OCI-LY7 (cell line): ENCODE measurements around the gene B4GALT4. TPM values are rescaled to one million over a fixed set of nuclear protein-coding genes. Genes with fewer than 3 reads are reported as not detected.

Source experiments
- BruUV-seq: library from RNA; stranded (reverse); fragments of 400-500 nt; replicated peaks from 2 replicates; lab custom pipeline; 2021; lab: Mats Ljungman, UMichigan
- CTCF ChIA-PET: fragments of 300-600 bp; sonication (Branson Sonifier 250); formaldehyde crosslinking; loops from one replicate; lab custom pipeline; 2022; ENCODE audit warnings: antibody characterized with exemption; ENCODE audit not compliant: unreplicated experiment; lab: Charles Lee
- POLR2A ChIA-PET: fragments of 300-600 bp; sonication (Branson Sonifier 250); formaldehyde crosslinking; loops from one replicate; lab custom pipeline; 2022; ENCODE audit warnings: antibody characterized with exemption; lab: Charles Lee
- DNase-seq: peaks from one replicate; pipeline ENCODE4 v3.0.0-alpha.2; 2015; ENCODE audit warnings: low spot score
- H2AFZ ChIP-seq: fragments of 200-600 bp; sonication (generic), shearing (Covaris generic); 2 replicates; pipeline ENCODE4 v1.6.1; 2014; ENCODE audit warnings: mild to moderate bottlenecking, antibody characterized with exemption, low read length, moderate library complexity
- H3K27ac ChIP-seq: fragments of 200-600 bp; sonication (generic); 2 replicates; pipeline ENCODE4 v1.5.1; 2014; ENCODE audit warnings: mixed run types, low read depth, mild to moderate bottlenecking, moderate library complexity, low read length, inconsistent platforms; ENCODE audit not compliant: poor library complexity, severe bottlenecking
- H3K36me3 ChIP-seq: fragments of 200-600 bp; sonication (generic); 2 replicates; pipeline ENCODE4 v1.6.1; 2014; ENCODE audit warnings: mild to moderate bottlenecking, antibody characterized with exemption, low read length, moderate library complexity, mixed read lengths; ENCODE audit not compliant: insufficient read depth
- H3K4me1 ChIP-seq: fragments of 200-600 bp; sonication (generic); 2 replicates; pipeline ENCODE4 v1.5.1; 2014; ENCODE audit warnings: mild to moderate bottlenecking, low read length; ENCODE audit not compliant: insufficient read depth, poor library complexity, severe bottlenecking
- H3K4me2 ChIP-seq: fragments of 200-600 bp; sonication (generic); 2 replicates; pipeline ENCODE4 v1.6.1; 2014; ENCODE audit warnings: mild to moderate bottlenecking, low read length
- H3K4me3 ChIP-seq: fragments of 200-600 bp; sonication (generic); 2 replicates; pipeline ENCODE4 v1.5.1; 2014; ENCODE audit warnings: mild to moderate bottlenecking, low read depth, low read length; ENCODE audit not compliant: poor library complexity, severe bottlenecking
- H3K79me2 ChIP-seq: fragments of 200-600 bp; sonication (generic); 2 replicates; pipeline ENCODE4 v1.6.1; 2016; ENCODE audit warnings: low read depth, mild to moderate bottlenecking, low read length, moderate library complexity, mixed read lengths; ENCODE audit not compliant: insufficient read depth
- H3K9me2 ChIP-seq: fragments of 200-600 bp; sonication (generic); 2 replicates; pipeline ENCODE4 v1.6.1; 2016; ENCODE audit warnings: mild to moderate bottlenecking, low read length, mixed read lengths; ENCODE audit not compliant: insufficient read depth
- H3K9me3 ChIP-seq: fragments of 200-600 bp; sonication (generic); 2 replicates; pipeline ENCODE4 v1.6.1; 2014; ENCODE audit warnings: mild to moderate bottlenecking, mixed run types, low read length, mixed read lengths
- H4K20me1 ChIP-seq: fragments of 200-600 bp; sonication (generic); 2 replicates; pipeline ENCODE4 v1.6.1; 2014; ENCODE audit warnings: mild to moderate bottlenecking, antibody characterized with exemption, low read length, moderate library complexity, mixed read lengths; ENCODE audit not compliant: insufficient read depth
- EZH2phosphoT487 ChIP-seq: fragments of 200-600 bp; sonication (generic); IDR thresholded peaks from 2 replicates; pipeline ENCODE4 v1.6.1; 2018; ENCODE audit warnings: low read depth, borderline replicate concordance, mild to moderate bottlenecking, mixed run types, antibody characterized with exemption, low read length, moderate library complexity, mixed read lengths
- intact Hi-C: fragments of 100-400 bp; cut with micrococcal nuclease; formaldehyde crosslinking; loops from one replicate; pipeline ENCODE4 v1.10.0; 2022; ENCODE audit not compliant: unreplicated experiment
- total RNA-seq, 2 experiments: library from RNA; depleted of rRNA in 1 of 2; stranded (reverse); fragments of >200 nt in 1 of 2; shearing (Covaris generic) in 1 of 2; gene quantifications; 2 replicates each; pipeline ENCODE4 v1.2.3, GENCODE V29; 2014 to 2022
- TF ChIP-seq, protein P1 (sequence below): fragments of 200-600 bp; sonication (generic); conservative IDR thresholded peaks from 2 replicates; pipeline ENCODE4 v1.5.1; 2014; ENCODE audit warnings: mild to moderate bottlenecking, antibody characterized with exemption, low read length, moderate library complexity, mixed read lengths

Gene B4GALT4
- total RNA-seq, 2 experiments from 2014 or later = 16.6 to 17.3 TPM

- Histone ChIP-seq H3K27ac (no peak overlapping the region), H3K4me1 (peaks cover 17% of the 10 kb centered on the region), H3K79me2 (no peaks in the 10 kb centered on the region), H3K36me3 (peaks cover 28% of the 10 kb centered on the region), H4K20me1 (no peaks in the 10 kb centered on the region), H3K4me3 (no peak overlapping the region), H3K9me3 (no peaks in the 10 kb centered on the region), H3K9me2 (no peaks in the 10 kb centered on the region), H3K4me2 (no peak overlapping the region), H2AFZ (no peak overlapping the region)
- POLR2A ChIA-PET = interaction anchor here (0.6 kb wide), 1 partner anchor 1642 kb away, joined by 3 read pairs; no protein-coding TSS in a partner anchor
- BruUV-seq = no TSS peak
- TF ChIP-seq, protein P1, sequence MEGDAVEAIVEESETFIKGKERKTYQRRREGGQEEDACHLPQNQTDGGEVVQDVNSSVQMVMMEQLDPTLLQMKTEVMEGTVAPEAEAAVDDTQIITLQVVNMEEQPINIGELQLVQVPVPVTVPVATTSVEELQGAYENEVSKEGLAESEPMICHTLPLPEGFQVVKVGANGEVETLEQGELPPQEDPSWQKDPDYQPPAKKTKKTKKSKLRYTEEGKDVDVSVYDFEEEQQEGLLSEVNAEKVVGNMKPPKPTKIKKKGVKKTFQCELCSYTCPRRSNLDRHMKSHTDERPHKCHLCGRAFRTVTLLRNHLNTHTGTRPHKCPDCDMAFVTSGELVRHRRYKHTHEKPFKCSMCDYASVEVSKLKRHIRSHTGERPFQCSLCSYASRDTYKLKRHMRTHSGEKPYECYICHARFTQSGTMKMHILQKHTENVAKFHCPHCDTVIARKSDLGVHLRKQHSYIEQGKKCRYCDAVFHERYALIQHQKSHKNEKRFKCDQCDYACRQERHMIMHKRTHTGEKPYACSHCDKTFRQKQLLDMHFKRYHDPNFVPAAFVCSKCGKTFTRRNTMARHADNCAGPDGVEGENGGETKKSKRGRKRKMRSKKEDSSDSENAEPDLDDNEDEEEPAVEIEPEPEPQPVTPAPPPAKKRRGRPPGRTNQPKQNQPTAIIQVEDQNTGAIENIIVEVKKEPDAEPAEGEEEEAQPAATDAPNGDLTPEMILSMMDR = no peak
- TF ChIP-seq EZH2phosphoT487 = no peak
- no peak for DNase-seq
- intact Hi-C loops = no loop called here
- CTCF ChIA-PET = no interaction called here
Measured at GRCh38 chr3:119206611-119207511, 33.8 kb downstream of the B4GALT4 start.

GRCh38 chr3:119205685-119206084 lies 35.0 kb downstream of the B4GALT4 start:
- CTCF ChIA-PET = no interaction called here
- H3K4me2 ChIP-seq = no peak overlapping the region
- H4K20me1 ChIP-seq = no peaks in the 10 kb centered on the region
- intact Hi-C loops = no loop called here
- H3K4me3 ChIP-seq = no peak overlapping the region
- H3K9me3 ChIP-seq = no peaks in the 10 kb centered on the region
- POLR2A ChIA-PET = interaction anchor here (0.5 kb wide), 1 partner anchor 34 kb away, joined by 8 read pairs; no protein-coding TSS in a partner anchor
- peaks cover 16% of the 10 kb centered on the region for H3K36me3 ChIP-seq
- no peak overlapping the region for H2AFZ ChIP-seq
- H3K27ac ChIP-seq = no peak overlapping the region
- DNase-seq = no peak
- H3K4me1 ChIP-seq = peaks cover 17% of the 10 kb centered on the region
- no peak for TF ChIP-seq EZH2phosphoT487
- TF ChIP-seq, protein P1 = no peak
- BruUV-seq = no TSS peak
- no peaks in the 10 kb centered on the region for H3K9me2 ChIP-seq
- no peaks in the 10 kb centered on the region for H3K79me2 ChIP-seq

- Histone ChIP-seq H3K4me1 (peaks cover 17% of the 10 kb centered on the region), H3K9me3 (no peaks in the 10 kb centered on the region), H3K9me2 (no peaks in the 10 kb centered on the region), H2AFZ (no peak overlapping the region), H3K36me3 (peaks cover 12% of the 10 kb centered on the region), H3K27ac (no peak overlapping the region), H3K79me2 (no peaks in the 10 kb centered on the region), H4K20me1 (no peaks in the 10 kb centered on the region), H3K4me3 (no peak overlapping the region), H3K4me2 (no peak overlapping the region)
- ChIA-PET POLR2A (interaction anchor here (0.5 kb wide), 1 partner anchor 34 kb away, joined by 8 read pairs; no protein-coding TSS in a partner anchor), CTCF (no interaction called here)
- no peak for DNase-seq
- no TSS peak for BruUV-seq
- TF ChIP-seq, protein P1 = no peak
- TF ChIP-seq EZH2phosphoT487 = no peak
- intact Hi-C loops = no loop called here
Measured at GRCh38 chr3:119205209-119205608, 35.5 kb downstream of the B4GALT4 start.
